ENCODE measurements around the gene CLCA4.
"Not testable (repeated sequence)": the region's sequence is repeated elsewhere in the genome, so short reads cannot be mapped to it uniquely, and the experiment has no call there.

CLCA4 gene, protein sequence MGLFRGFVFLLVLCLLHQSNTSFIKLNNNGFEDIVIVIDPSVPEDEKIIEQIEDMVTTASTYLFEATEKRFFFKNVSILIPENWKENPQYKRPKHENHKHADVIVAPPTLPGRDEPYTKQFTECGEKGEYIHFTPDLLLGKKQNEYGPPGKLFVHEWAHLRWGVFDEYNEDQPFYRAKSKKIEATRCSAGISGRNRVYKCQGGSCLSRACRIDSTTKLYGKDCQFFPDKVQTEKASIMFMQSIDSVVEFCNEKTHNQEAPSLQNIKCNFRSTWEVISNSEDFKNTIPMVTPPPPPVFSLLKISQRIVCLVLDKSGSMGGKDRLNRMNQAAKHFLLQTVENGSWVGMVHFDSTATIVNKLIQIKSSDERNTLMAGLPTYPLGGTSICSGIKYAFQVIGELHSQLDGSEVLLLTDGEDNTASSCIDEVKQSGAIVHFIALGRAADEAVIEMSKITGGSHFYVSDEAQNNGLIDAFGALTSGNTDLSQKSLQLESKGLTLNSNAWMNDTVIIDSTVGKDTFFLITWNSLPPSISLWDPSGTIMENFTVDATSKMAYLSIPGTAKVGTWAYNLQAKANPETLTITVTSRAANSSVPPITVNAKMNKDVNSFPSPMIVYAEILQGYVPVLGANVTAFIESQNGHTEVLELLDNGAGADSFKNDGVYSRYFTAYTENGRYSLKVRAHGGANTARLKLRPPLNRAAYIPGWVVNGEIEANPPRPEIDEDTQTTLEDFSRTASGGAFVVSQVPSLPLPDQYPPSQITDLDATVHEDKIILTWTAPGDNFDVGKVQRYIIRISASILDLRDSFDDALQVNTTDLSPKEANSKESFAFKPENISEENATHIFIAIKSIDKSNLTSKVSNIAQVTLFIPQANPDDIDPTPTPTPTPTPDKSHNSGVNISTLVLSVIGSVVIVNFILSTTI

DNA sequence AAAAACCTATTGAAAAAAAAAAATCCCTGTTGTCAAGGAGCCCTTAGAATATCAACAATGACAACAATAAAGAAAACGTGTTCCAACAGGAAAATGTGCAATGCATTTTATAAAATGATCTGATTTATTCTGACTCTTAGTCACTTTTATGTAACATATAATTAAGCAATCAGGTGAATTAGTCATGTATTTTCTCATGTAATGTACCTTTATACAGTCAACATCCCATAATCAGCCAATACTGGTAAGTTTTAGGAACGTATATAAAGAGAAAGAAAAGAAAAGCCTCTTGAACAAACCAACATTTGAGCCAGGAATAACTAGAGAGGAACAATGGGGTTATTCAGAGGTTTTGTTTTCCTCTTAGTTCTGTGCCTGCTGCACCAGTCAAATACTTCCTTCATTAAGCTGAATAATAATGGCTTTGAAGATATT, at the start of gene CLCA4:
Gene CLCA4, plus strand, starts transcription at position 292 of the 435 bp plus-strand sequence. Its CDS starts 42 bp downstream, at position 334.
- no peak for DNase-seq (ENCODE audit: low read depth in 1 of 2, low spot score in 1 of 2)

GRCh38 chr1:86498281-86498680, 48.6 kb upstream of the CLCA4 start:
- no peak for DNase-seq (ENCODE audit: low read depth in 1 of 2, low spot score in 1 of 2)

- no peak for DNase-seq (ENCODE audit: low read depth in 1 of 2, low spot score in 1 of 2)
Measured at GRCh38 chr1:86499987-86500593, 46.8 kb upstream of the CLCA4 start.

DNA sequence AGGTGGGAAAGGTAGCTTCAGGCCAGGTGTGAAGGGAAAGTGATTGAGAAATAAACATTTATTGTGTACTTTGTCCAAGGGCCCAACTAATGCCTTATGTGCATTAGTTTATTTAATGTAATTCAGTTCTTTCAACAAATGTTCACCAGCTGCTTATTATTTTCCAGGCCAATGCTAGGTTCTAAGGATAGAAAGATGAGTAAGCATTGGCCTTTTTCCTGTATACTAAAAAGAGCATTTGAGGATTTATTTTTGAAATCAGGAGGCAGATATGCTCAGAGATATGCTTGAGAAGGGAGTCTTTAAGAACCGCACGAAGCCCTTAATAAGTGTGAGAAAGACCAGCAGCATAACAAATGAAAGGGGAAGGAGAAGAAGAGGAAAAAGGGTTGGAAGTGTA, 46.2 kb upstream of the CLCA4 start:
- no peak for DNase-seq (ENCODE audit: low read depth in 1 of 2, low spot score in 1 of 2)

- DNase-seq (ENCODE audit: low read depth in 1 of 2, low spot score in 1 of 2) = not testable (repeated sequence)
Measured at GRCh38 chr1:86502125-86502646, 44.7 kb upstream of the CLCA4 start.

DNA sequence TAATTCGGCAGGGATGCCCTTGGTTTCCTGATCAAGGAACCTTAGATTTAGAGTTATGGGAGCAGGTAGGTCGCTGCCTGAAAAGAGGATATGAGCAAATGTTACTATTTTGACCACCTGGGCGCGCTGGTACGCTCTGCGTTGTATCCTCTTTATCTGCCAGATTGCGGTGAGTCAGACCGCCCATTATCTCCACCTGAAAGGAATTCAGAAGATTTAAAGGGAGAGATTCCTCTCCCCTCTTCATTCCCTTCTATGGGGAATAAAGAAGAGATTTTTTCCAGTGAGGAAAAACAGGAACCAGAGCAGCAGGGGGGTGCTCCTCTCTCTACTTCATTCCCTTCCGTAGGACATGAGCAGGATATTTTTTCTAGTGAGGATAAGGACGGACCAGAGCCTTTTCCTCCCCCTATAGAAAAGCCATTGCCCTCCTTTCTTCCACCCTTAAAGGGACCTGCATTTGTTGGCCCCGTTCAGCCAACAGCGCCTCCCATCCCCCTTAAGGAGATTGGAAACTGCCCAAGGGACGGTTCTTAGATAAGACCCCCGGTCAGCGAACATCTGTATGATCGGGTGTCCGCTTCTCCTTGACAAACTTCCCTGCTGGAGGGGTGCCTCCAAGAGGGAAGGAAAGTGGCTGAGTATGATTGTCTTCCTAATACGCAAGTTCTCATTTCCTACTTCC, 44.0 kb upstream of the CLCA4 start:
- DNase-seq (ENCODE audit: low read depth in 1 of 2, low spot score in 1 of 2) = no peak

- no peak for DNase-seq (ENCODE audit: low read depth in 1 of 2, low spot score in 1 of 2)
Measured at GRCh38 chr1:86503406-86504136, 43.3 kb upstream of the CLCA4 start.

- no peak for DNase-seq (ENCODE audit: low read depth in 1 of 2, low spot score in 1 of 2)
Measured at GRCh38 chr1:86504137-86504479, 42.8 kb upstream of the CLCA4 start.

DNA sequence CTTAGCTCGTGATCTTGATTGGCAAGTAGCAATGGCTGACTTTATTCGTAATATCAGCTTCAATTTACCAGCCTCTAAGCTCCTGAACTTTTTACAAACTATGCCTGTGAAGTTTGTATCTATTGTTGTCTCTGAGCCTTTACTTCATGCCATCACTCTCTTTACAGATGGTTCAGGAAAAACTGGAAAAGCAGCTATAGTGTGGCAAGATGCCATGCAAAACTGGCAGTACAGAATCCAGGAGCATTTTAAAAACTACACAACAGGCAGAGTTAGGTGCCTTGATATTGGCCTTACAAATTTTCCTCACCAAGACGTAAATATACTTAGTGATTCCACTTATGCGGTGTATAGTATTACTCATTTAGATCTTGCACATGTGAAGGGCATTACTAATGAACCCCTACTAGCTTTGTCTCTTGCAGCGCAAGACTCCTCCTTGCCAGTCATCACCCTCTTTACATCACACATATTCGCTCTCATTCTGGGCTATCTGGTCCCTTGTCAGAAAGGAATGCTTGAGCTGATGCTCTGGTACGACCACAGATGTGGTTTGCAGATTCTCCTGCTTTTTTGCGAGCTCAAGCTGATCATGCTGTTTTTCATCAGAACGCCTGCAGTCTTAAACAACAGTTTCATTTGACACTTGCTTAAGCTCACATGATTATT, 41.8 kb upstream of the CLCA4 start:
- no peak for DNase-seq (ENCODE audit: low read depth in 1 of 2, low spot score in 1 of 2)

DNA sequence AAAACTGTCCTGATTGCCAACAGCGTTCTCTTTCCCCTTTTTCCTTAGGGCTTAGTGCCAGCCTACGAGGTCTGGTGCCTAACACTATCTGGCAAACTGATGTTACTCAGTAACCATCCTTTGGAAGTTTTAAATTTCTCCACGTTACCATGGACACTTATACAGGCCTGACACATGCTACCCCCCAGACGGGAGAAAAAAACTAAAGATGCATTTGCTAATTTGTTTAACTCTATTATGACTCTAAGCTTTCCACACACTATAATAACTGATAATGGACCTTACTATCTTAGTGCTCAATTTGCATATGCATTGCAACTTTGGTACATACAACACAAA, 41.3 kb upstream of the CLCA4 start:
- no peak for DNase-seq (ENCODE audit: low read depth in 1 of 2, low spot score in 1 of 2)

- DNase-seq (ENCODE audit: low read depth in 1 of 2, low spot score in 1 of 2) = no peak
Measured at GRCh38 chr1:86507935-86508582, 38.8 kb upstream of the CLCA4 start.

DNA sequence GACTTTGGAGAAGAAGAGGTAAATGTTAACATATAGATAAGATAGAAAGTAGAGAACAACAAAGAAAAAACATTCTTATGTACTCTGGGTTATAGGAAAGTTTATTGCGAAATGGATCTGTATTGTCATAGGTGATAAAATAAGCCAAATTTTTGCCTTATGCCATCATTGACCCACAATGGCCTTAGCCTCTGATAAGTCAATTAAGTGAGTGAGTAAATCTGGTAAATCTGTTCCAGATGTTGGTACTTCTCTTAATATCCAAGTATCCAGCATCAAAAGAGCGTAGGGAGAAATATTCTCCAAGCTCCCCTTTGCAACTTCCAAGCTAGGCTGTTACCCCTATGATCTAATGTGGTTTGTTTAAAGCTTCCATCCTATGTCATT, 38.3 kb upstream of the CLCA4 start:
- no peak for DNase-seq (ENCODE audit: low read depth in 1 of 2, low spot score in 1 of 2)

DNA sequence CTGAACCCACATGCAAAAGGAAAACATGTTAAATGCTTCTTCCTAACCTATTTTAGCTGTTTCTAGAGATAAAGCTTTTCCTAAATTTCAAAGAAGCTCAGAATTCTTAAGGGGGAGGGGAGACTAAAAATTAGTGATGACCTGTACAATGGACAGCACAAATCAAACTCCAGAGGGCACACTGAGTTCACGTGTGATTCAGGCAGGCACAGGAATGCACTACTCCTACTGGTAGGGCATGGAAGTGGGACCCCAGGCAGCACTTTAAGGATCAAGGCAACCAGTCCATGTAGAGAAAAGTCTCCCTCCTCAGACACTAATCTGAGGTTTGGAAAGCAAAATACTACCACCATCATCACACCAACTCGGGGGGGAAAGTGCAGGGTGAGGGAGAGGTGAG, 31.3 kb upstream of the CLCA4 start:
- DNase-seq (ENCODE audit: low read depth in 1 of 2, low spot score in 1 of 2) = no peak

DNA sequence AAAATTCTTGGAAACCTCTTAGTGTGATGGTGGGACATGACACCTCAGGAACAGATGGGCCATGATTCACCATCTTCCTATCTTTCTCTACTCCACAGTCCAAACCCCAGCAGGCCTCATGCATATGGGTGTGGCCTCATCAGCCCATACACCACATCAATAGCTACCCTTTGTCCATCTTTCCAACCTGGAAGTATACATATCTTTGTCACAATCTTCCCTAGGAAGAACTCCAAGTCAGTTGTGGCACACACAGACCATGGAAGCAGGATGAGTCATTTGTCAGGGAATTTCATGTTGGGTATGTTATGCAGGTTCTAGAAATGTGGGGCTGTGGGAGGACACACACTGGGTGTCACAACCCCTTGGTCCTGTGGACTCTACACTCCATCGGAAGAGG, 30.5 kb upstream of the CLCA4 start:
- no peak for DNase-seq (ENCODE audit: low read depth in 1 of 2, low spot score in 1 of 2)

- no peak for DNase-seq (ENCODE audit: low read depth in 1 of 2, low spot score in 1 of 2)
Measured at GRCh38 chr1:86517336-86517735, 29.5 kb upstream of the CLCA4 start.

GRCh38 chr1:86520789-86521521, 25.9 kb upstream of the CLCA4 start:
- no peak for DNase-seq (ENCODE audit: low read depth in 1 of 2, low spot score in 1 of 2)

DNA sequence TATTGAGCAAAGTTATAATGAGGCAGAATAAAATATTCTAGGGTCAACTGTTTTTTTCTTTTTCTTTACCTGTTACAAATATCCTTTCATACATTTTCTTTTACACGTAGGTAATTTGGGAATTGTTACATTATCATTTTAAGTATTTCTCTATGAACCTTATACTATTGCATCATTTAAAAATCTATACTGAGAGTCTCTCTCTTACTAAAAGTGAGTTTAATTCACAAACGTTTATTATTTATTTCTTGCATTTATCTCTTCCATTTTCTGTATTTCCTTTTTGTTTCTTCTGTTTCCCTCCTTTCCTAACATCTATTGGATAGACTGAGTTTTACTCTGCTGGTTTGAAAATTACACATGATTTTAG, 25.4 kb upstream of the CLCA4 start:
- DNase-seq (ENCODE audit: low read depth in 1 of 2, low spot score in 1 of 2) = no peak

GRCh38 chr1:86522240-86522639, 24.6 kb upstream of the CLCA4 start:
- DNase-seq (ENCODE audit: low read depth in 1 of 2, low spot score in 1 of 2) = no peak

Measured in activated T-helper 1 cell treated with anti-CD3 and anti-CD28 coated beads, Interleukin-2, amount 50 U/mL, for 16 hours (primary cell).